ENCODE data around the gene LINC01488.

LINC01488 gene

DNA sequence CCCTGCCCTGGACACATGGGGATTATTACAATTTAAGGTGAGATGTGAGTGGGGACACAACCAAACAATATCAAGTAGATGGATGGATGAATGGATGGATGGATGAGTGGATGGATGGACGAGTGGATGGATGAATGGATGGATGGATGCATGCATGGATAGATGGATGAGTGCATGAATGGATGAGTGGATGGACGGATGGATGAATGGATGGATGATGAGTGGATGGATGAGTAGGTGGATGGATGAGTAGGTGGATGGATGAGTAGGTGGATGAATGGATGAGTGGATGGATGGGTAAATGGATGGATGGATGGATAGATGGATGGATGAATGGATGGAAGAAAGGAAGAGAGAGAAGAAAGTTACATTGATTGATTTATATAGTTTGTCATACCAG, 859 bp downstream of the LINC01488 start:
- no peak for DNase-seq

DNA sequence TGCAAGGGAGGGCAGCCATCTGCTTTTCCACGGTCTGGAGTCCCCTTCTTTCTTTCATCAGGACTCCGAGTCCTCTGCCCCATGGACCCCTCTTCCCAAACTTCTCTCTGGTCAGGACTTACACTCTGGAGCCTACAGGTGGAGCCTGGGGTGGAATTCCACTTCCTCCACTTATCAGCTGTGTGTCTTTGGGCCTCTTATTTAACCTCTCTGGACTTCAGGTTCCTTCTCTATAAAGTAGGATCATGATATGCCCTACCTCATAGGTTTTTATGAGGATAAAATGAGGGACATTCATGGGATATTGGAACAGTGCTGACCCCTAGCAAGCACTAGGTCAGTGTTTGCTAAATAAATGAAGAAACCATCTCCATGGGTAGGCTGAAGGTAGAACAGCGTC, 1.7 kb downstream of the LINC01488 start:
- no peak for DNase-seq

DNA sequence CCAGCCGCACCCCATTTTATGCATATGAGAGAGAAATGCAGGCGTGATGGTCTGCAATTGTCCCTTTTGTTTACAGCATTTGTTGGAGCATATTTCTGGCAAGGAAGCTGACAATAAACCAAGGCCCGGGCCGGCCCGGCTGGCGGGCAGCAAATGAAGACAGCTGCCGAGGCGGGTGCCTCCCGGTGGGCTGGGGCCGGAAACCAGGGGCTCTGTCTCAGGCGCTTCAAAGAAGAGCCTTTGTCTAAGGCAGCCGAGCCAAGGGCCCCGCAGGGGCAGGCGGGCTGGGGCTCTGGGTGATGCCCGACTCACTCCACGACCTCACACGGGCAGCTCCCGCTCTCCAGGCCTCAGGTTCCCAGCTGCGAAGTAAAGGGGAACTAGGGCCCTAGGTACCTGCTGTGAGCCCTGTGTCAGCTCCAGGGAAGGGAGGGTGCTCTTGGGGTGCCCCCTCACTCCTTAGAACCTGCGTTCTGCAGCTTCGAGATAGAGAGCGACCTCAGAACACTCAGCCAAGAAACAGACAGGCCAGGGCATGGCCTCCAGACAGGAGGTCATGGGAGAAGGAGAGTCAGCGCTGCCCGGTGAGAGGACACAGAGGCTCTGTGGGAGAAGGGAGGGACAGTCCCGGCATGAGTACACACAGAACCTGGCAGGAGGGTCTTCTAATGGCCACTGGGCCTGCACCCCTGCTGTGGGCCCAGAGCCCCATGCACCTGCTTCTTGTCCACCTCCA, 2.4 kb downstream of the LINC01488 start:
- no peak for DNase-seq

DNA sequence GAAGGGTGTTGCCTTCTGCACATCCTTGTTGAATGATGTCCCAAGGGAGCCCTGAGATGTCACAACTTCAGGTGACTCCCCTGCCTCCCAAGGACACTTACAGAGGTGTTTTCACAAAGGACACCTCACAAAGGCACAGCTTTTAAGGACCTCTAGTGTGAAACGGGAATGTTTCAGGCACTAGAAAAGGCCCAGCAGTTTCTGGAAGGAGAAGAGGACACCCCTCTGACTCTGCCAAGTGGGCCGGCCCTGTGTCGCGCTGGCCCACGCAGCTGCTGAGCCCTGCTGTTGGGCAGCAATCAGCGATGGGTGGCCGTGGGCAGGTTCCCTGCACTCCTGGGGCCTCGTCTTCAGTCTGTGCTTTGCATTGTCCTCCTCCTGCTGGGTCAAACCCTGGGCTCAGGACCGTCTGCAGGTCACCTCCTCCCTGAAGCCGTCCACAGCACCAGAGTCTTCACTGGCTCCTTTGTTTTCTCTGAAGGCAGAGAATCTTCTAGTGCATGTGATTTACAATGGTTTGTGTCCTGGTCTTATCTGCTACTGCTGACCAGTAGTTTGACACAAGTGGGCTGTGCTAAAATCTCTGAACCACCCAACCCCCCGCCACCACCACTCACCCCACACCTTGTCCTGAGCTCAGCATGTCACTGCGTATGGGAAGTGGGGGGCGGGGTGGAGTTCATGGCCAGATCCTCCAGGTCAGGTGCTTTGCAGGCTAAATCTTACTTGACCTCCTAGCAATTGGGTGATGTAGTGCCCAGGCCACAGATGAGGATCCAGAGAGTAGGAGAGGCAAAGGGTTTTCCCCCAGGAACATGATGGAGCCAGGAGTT, 3.2 kb downstream of the LINC01488 start:
- no peak for DNase-seq

DNA sequence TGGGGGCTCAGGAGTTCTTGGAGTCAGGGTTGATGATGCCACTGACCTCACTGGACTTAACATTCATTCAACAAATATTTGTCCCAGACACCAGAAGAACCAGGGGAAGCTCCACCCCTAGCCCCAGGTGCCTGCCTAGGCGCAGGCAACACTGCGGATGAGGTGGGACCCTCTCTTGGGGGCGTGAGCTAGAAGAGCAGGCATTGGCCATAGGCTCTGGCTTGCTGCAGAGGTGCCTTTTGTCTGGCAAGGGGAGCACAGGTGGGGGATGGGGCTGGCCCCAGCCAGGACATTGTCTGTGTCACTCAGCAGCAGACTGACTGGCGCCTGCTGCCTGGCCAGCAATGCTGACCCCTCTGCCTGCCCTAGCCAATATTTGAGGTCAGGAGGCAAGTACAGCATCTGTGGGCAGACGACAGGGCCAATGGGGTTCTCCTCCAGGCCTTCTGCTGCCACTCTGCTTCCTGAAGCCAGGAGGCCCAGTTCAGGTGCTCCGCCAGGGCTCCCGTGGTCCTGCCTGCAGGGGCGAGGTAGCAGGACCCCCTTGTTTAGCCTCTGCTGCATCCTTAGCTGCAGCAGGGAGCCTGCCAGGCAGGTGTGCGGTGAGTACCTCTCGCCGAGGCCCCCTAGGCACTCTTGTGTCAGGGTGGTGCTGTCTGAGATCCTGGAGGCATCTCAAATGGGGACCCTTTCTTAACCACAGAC, 4.0 kb downstream of the LINC01488 start:
- DNase-seq, result no peak

DNA sequence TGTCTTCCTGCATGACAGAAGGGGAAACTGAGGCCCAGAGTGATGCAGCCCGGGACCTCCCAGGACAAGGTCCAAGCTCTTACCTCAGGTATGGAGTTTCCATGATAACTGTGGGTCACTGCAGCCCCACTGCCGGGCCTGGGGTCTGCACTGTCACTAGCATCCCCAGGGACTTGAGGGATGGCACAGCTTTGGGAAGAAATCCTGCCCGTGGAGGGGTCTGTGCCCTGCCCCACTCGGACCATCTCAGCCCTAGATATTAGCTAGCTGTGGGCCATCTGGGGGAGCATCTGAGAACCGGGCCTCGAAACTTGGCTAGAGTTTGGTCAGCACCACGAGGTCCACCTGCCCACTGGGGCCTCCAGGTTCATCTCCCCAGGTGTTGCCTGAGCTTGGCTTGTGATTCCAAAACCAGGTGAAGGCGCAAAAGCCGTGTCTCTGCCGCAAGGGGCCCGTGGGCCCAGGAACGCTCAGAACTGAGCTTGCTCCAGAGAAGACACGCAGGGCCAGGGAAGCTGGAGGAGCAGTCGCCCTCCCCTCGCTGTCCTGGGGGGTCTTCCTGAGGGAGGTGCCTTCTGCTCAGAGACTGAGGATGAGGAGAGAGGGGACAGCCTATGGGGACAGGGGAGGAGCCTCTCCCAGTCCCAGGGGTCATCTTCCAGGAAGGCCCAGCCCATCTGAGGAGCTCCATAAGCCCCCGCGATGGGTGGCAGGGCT, 4.8 kb downstream of the LINC01488 start:
- DNase-seq, result no peak

DNA sequence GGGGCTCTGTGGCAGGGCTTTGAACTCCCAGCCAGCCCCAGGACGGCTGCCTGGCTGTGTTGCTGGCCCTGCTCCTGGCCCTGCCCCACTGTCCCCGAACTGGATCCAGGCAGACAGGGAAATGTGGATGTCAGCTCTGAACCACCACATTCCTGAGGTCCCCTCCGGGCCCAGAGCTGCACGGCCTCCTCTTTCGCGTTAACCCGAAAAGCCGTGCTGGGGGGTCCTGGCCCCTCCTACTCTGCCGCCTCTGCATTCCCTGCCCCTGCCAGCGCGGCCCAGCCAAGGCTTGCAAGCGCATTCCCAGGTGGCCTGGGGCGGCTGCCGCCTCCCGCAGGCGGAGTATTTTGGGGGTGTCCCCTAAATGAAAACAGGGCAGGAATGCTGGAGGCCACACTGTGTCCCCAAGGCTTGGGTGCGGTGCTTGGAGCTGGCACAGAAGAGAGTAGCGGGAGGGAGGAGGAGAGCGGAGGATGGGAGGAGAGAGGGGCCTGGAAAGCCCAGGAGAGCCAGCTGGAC, 5.4 kb downstream of the LINC01488 start:
- no peak for DNase-seq

DNA sequence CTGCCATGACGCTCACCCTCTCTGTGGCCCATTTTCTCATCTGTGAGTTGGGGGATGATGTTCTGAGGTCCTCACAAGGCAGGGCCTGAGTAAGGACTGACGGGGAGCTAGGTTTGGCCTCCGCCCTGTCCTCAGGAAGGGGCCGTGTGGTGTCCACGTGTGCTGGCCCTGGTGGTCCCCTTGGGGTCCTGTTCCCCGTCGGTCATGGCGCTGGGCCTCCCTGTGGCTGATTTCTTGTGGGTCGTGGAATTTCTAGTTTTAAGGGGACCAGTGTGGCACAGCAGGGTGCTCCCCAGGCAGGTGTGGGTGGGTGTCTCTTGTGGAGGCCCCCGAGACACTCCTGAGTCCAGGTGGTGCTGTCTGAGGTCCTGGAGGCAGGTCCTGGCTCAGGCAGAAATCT, 5.9 kb downstream of the LINC01488 start:
- DNase-seq, result no peak

DNA sequence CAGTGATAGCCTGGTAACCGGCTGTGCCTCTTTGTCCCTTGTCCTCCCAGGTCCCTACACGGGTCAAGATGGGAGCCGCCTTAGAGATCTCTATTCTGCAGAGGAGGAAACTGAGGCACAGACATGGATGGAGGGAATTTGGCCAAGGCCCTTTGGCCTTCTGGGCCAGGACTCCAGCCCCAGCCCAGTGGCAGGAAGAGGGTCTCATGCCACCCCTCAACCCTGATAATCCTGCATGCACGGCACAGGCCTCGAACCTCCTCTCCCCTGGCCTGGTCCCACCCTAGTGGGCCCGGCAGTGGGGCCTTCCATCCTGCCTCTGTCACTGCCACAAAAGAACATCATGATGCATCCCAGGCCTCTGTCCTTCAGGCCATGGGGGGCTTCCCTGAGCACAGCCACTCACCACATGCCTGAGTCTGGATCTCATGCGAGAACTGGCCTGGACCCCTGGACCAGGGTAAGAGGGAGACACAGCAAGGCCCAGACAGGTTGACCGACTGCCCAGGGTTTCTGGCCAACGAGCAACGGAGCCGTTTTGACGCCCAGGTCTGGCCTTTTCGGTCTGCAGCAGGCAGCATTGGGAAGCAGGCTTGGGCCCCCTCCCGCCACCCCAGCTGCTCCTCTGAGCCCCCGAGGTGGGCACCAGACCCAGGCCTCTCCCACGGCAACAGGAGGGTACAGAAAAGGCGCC, 6.5 kb downstream of the LINC01488 start:
- no peak for DNase-seq

DNA sequence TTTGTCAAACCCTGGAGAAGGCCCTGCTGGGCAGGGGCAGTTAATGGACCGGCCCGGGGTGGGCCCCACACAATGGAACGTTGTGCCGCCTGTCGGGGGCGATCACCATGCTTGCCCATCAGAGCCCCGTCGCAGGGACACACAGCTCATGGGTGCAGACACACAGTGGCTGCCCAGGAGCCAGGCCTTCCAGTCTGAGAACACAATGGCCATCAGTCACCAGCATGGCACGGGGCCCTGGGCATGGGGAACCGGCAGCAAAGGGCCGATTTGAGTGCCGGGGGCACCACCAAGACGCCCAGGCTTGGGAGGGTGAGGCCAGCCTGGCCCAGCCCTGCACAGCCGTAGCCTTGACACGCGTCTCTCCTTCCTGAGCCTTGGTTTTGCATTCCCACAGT, 7.1 kb downstream of the LINC01488 start:
- DNase-seq, result no peak

DNA sequence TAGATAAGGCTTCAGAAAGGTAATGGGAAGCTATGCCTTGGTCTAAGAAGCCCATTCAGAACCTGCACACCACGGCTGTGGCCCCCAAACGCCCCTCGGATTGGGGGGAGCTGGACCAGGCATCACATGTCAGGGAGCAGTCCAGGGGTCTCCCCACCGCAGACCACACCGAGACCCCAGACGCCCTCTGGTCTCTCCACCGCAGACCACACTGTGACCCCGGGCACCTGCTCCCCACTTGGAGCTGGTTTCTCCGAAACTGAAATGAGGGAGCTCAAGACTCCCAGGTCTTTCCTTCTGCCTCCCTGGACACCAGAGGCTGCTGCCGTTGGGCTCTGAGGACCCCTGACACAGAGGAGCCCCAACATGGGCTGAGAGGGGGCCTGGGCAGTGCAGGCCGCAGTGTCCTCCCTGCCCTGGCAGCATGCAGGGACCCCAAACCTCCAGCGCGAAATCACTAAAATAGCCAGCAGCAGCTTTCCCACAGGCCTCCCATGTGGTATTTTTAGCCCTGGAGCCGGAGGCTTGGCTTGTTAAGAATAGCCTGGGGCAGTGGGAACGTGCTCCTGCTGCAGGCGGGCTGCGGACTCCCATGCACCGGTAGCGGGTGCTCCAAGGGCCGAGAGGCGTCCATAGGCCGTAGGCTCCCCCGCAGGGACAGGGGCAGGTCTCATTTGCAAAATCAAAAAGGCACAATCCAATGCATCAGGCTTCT, 7.7 kb downstream of the LINC01488 start:
- no peak for DNase-seq

DNA sequence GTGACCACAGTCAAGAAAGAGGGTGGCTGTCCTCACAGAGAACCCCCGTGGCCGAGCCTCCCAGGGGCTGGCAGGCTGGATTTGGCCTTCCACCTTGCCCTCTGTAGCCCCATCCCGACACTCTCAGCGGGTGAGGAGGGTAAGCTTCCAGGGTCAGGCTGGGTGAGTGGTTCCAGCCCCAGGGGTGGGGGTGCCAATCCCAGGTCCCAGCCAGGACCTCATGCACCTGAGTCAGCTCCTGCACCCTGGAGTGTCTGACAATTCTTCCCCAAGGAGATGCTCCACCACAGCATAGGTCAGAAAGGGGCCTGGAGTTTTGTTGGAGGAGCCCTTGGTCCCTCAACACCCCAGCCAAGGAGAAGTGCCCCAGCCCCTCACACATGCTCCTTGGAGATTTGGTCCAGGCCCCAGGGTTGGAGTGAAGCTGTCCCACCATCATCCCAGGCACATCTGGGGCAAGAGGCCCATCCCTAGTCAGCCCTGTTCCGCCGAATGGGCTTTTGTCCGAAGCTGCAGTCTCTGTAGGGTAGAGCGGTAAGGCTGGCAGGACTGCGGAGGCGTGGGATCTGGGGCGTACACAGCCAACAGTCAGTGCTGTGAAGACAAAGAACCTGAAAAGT, 8.4 kb downstream of the LINC01488 start:
- DNase-seq, result no peak

DNA sequence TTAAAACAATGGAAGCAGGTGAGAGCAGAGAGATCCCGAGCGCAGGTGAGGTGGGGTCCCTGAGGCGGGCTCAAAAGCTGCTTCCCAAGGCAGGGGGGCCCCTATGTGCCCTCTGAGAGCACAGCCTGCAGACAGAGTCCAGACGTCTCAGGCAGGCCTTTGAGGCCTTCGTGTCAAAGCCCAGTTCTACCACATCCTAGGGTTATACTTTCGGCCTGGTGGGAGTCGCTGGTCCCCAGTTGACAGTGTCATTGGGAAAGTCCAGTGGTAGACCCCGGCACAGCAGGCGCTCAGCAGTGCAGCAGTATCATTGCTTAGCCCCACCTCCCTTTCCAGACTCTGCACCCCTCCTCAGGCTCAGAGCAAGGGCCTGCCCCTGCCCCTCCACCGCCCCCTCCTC, 9.1 kb downstream of the LINC01488 start:
- no peak for DNase-seq

DNA sequence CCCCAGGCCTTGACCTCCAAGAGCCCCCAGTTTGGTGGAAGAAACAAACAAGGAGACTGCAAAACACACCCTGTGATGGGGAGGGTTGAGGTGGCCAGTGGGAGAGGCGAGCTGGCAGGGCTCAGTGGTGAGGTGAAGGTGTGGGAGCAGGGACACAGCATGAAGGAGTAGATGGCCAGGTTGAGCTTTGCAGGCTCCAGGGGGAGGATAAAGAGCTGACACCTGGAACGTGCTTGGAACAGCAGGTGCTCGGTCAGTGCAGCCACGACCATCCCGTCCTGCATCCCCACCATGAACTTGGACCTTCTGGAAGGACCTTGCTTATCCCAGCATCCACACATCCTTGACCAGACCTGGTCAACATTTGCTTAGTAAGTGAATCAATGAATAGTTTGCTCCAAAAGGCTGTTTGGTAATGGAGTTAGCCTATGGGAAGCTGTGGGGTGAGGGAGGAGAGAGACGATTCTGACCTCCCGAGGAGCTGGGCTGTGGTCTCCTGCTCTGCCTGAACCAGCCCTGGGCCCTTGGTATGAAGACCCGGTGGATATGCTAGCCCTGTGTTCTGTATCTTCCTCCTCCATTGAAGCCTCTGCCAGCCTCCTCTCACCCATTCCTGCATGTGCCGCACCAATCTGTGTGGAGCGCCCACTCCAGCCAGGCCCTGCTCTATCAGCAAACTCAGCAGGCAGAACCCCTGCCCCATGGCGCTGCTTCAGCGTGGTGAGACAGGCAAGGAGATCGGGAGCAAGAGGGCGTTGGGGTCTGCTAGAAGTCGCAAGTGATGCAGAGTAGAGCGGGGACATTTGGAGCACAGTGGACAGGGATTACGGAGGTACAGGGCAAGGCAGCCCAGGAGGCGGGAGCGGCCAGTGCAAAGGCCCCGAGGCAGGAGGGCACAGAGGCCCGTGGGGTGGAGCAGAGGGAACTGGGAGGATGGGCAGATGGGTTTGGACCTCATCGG, 9.9 kb downstream of the LINC01488 start:
- DNase-seq, result no peak

DNA sequence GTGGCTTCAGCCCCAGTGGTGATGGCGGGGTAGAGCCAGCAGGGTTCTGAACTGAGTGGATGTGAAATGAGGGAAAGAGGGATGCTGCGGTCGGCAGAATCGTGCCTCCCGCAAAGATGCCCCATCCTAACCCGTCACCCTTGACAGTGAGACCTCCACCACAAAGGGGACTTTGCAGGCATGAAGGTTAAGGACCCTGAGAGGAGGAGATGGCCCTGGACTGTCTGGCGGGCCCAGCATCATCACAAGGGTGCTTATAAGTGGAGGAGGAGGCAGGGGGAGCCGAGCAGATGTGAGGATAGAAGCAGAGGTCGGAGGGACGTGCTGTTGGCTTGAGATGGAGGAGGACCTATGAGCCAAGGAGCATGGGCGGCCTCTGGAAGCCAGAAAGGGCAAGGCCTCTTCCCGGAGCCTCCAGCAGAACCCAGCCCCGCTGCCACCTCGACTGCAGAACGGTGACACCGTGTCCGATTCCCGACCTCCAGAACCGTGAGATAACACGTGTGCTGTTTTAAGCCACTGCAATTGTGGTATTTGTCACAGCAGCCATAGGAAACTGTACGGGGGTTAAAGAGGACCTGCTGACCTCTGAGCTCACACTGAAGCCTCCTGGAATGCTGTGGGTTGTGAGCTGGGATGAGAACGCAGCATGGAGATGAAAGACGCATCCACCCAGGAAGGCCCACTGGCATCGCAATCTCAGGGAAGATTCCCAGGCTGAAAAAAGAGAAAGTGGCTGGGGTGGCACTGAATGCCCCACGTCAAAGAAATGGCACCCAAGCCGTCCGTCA, 10.9 kb downstream of the LINC01488 start:
- no peak for DNase-seq

DNA sequence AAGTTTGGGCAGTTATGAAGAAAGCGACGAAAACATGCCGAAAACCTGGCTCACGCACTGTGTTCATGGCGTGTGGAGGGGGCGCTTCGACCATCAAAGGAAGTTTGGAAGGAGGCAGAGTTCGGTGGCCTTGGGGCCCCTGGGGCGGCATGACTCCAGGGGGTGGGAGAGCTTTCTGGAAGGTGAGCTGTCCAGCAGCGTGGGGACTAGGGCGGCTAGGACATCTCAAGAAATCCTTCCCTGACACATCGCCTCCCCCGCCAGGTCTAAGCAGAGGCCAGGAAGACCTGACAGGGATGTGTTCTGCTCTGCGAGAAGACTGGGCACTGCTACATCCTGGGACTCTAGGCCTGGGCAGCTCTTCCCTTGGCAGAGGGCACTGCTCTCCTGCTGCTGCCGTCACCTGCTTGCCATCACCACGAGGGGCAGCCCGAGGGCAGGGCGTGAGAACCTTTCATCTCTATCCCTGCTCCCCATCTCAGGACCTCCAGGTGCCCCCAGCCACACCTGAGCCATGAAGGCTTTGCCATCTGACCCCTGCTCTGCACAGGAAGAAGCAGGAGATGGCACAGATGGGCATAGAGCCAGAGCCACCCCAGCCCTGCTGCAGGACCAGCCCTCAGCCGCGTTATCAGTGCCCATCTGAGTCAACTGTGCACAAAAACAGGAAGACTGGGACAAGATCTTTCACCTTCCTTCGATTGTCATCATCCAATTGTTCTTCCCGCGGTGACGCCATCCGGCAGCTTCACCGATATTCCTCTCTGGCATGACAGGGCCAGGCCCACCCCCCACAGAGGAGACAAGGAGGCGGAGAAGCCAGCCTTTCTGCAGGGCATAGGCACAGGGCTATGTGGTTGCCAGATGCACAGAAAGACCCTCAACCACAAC, 12.7 kb downstream of the LINC01488 start:
- DNase-seq, result no peak

DNA sequence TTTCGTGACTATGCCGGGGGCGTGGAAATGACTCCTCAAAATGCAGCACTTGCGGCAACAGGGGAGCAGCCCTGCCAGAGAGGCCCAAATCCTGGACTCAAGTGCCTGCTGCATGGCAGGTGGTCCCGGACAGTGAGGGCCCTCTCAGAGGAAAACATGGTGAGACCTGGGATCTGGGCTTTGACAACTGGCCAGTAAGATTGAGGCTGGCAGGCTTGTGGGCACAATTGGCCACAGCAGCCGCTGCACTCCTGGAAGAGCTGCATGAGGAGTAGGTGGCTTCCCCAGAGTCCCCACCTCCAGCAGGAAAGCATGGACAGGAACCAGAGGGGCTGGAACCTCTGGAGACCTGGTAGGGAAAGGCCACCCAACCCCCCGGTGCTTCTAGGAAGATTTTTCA, 13.4 kb downstream of the LINC01488 start:
- no peak for DNase-seq
